ENCODE measurements around the gene PDE8B.

DNA sequence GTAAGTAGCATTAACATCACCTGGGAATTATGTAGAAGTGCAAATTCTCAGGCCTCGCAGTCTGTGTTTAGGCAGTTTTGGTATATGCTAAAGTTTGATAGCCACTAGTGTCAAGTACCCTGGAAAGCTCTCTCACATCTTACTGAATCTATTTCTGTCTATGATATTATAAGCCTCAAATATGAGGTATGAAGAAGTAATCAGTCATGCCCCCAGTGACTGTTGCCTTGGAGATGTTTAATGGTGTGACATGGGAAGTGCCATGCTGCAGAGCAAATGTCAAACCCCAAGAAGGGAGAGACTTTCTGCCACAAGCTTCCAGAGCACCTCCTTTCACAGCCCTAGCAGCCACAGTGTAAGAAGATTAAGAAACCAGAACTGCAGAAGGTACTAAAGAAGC, 9.8 kb upstream of the PDE8B start:
- TF ChIP-seq, protein P1, sequence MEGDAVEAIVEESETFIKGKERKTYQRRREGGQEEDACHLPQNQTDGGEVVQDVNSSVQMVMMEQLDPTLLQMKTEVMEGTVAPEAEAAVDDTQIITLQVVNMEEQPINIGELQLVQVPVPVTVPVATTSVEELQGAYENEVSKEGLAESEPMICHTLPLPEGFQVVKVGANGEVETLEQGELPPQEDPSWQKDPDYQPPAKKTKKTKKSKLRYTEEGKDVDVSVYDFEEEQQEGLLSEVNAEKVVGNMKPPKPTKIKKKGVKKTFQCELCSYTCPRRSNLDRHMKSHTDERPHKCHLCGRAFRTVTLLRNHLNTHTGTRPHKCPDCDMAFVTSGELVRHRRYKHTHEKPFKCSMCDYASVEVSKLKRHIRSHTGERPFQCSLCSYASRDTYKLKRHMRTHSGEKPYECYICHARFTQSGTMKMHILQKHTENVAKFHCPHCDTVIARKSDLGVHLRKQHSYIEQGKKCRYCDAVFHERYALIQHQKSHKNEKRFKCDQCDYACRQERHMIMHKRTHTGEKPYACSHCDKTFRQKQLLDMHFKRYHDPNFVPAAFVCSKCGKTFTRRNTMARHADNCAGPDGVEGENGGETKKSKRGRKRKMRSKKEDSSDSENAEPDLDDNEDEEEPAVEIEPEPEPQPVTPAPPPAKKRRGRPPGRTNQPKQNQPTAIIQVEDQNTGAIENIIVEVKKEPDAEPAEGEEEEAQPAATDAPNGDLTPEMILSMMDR (IDR thresholded peaks at IDR 0.05; ENCODE audit: low read depth, low read length): no peak
- no peak for TF ChIP-seq EZH2phosphoT487 (IDR thresholded peaks at IDR 0.05; ENCODE audit: low read depth)
